Trophoblast cell (in vitro differentiated cells and primary cell): ENCODE measurements around the gene RANGRF.

ENCODE experiments used
- DNase-seq, 2 donors: peaks; one replicate each; pipeline ENCODE4 v3.0.0-alpha.2; 2016
- H2AFZ ChIP-seq: 2 replicates; pipeline ENCODE4 v1.6.1; 2013; ENCODE audit warnings: low read length, moderate library complexity, mild to moderate bottlenecking; ENCODE audit not compliant: insufficient read depth, poor library complexity
- H2AK5ac ChIP-seq: 2 replicates; pipeline ENCODE4 v1.6.1; 2013; ENCODE audit warnings: mild to moderate bottlenecking, low read length
- H2BK120ac ChIP-seq: 2 replicates; pipeline ENCODE4 v1.6.1; 2013; ENCODE audit warnings: low read length, mild to moderate bottlenecking, moderate library complexity; ENCODE audit not compliant: insufficient read depth, poor library complexity
- H2BK12ac ChIP-seq: 2 replicates; pipeline ENCODE4 v1.6.1; 2013; ENCODE audit warnings: mild to moderate bottlenecking, low read length, moderate library complexity
- H2BK5ac ChIP-seq: 2 replicates; pipeline ENCODE4 v1.6.1; 2013; ENCODE audit warnings: low read length, low read depth, moderate library complexity, mild to moderate bottlenecking; ENCODE audit not compliant: poor library complexity
- H3K14ac ChIP-seq: 2 replicates; pipeline ENCODE4 v1.6.1; 2013; ENCODE audit warnings: mild to moderate bottlenecking, low read length
- H3K18ac ChIP-seq: 2 replicates; pipeline ENCODE4 v1.6.1; 2013; ENCODE audit warnings: mild to moderate bottlenecking, low read length
- H3K23ac ChIP-seq: 2 replicates; pipeline ENCODE4 v1.6.1; 2013; ENCODE audit warnings: low read length
- H3K27ac ChIP-seq: 2 replicates; pipeline ENCODE4 v1.5.1; 2013; ENCODE audit warnings: low read depth, mild to moderate bottlenecking, inconsistent platforms, low read length, moderate library complexity
- H3K27me3 ChIP-seq: 2 replicates; pipeline ENCODE4 v1.6.1; 2013; ENCODE audit warnings: inconsistent platforms, mild to moderate bottlenecking, low read length, moderate library complexity; ENCODE audit not compliant: insufficient read depth
- H3K36me3 ChIP-seq, 2 experiments: 1 replicate in 1 of 2; 2 replicates in 1 of 2; pipeline ENCODE4 v1.6.1; 2013; ENCODE audit warnings: low read length in 2 of 2, mild to moderate bottlenecking in 2 of 2, moderate library complexity in 1 of 2; ENCODE audit not compliant: insufficient read depth in 2 of 2, control insufficient read depth in 1 of 2
- H3K4ac ChIP-seq: 2 replicates; pipeline ENCODE4 v1.6.1; 2013; ENCODE audit warnings: low read depth, mild to moderate bottlenecking, low read length, moderate library complexity
- H3K4me1 ChIP-seq, 2 experiments: 1 replicate in 1 of 2; 2 replicates in 1 of 2; pipeline ENCODE4 v1.6.1; 2013; ENCODE audit warnings: low read length in 2 of 2, mild to moderate bottlenecking in 2 of 2, moderate library complexity in 1 of 2; ENCODE audit not compliant: insufficient read depth in 2 of 2, control insufficient read depth in 1 of 2
- H3K4me2 ChIP-seq: 2 replicates; pipeline ENCODE4 v1.6.1; 2013; ENCODE audit warnings: inconsistent platforms, mild to moderate bottlenecking, low read length, moderate library complexity
- H3K4me3 ChIP-seq: 2 replicates; pipeline ENCODE4 v1.5.1; 2013; ENCODE audit warnings: mild to moderate bottlenecking, low read depth, low read length, inconsistent platforms
- H3K79me1 ChIP-seq: one replicate; pipeline ENCODE4 v1.6.1; 2013; ENCODE audit warnings: low read length
- H3K79me2 ChIP-seq: 2 replicates; pipeline ENCODE4 v1.6.1; 2013; ENCODE audit warnings: low read length, mild to moderate bottlenecking; ENCODE audit not compliant: control insufficient read depth, insufficient read depth, poor library complexity
- H3K9ac ChIP-seq: 2 replicates; pipeline ENCODE4 v1.6.1; 2013; ENCODE audit warnings: mild to moderate bottlenecking, low read length
- H3K9me3 ChIP-seq: 2 replicates; pipeline ENCODE4 v1.6.1; 2013; ENCODE audit warnings: low read depth, mild to moderate bottlenecking, control low read depth, inconsistent platforms, low read length; ENCODE audit not compliant: insufficient read depth
- H4K12ac ChIP-seq: 2 replicates; pipeline ENCODE4 v1.6.1; 2013; ENCODE audit warnings: low read depth, mild to moderate bottlenecking, low read length, moderate library complexity
- H4K8ac ChIP-seq: 2 replicates; pipeline ENCODE4 v1.6.1; 2013; ENCODE audit warnings: low read depth, mild to moderate bottlenecking, low read length, moderate library complexity
- H4K91ac ChIP-seq: one replicate; pipeline ENCODE4 v1.6.1; 2013; ENCODE audit warnings: low read depth, mild to moderate bottlenecking, low read length, moderate library complexity
- WGBS: extraction: QIAGEN DNeasy Blood & Tissue Kit; methylation state at CpG from one replicate; pipeline ENCODE4 v1.1.7; 2013; ENCODE audit warnings: missing lambda C conversion rate; ENCODE audit not compliant: insufficient read length, insufficient coverage; ENCODE audit errors: extremely low coverage; 5-methylcytosine and 5-hydroxymethylcytosine counted together

Gene RANGRF

GRCh38 chr17:8264320-8264719, 24.1 kb upstream of the RANGRF start:
- Histone ChIP-seq H3K79me2 (no peaks in the 10 kb centered on the region), H3K4me1 (no peaks in the 10 kb centered on the region), H3K9me3 (no peaks in the 10 kb centered on the region), H4K91ac (no peak overlapping the region), H3K23ac (no peak overlapping the region), H3K9ac (no peak overlapping the region), H3K4ac (no peak overlapping the region), H3K14ac (no peak overlapping the region), H3K27me3 (no peaks in the 10 kb centered on the region), H3K36me3 (peaks cover 70% of the 10 kb centered on the region in 2 experiments), H4K8ac (no peak overlapping the region), H2AFZ (no peak overlapping the region), H3K4me3 (no peak overlapping the region), H3K18ac (no peak overlapping the region), H2BK120ac (no peak overlapping the region), H2BK5ac (no peak overlapping the region), H4K12ac (no peak overlapping the region), H3K79me1 (no peaks in the 10 kb centered on the region), H3K27ac (no peak overlapping the region), H2BK12ac (no peak overlapping the region), H3K4me2 (no peak overlapping the region), H2AK5ac (no peak overlapping the region)
- no peak for DNase-seq
- no CpG with 5 or more reads among the region's 10 CpGs for WGBS

GRCh38 chr17:8264836-8265542, 23.5 kb upstream of the RANGRF start:
- Histone ChIP-seq H3K14ac (no peak overlapping the region), H3K4me1 (no peaks in the 10 kb centered on the region), H2BK12ac (no peak overlapping the region), H3K9ac (no peak overlapping the region), H3K79me1 (no peaks in the 10 kb centered on the region), H3K79me2 (no peaks in the 10 kb centered on the region), H2BK120ac (no peak overlapping the region), H3K9me3 (no peaks in the 10 kb centered on the region), H3K4ac (no peak overlapping the region), H3K27ac (no peak overlapping the region), H3K23ac (no peak overlapping the region), H2BK5ac (no peak overlapping the region), H4K91ac (no peak overlapping the region), H2AFZ (no peak overlapping the region), H3K36me3 (peaks cover 72 to 73% of the 10 kb centered on the region in 2 experiments), H3K18ac (no peak overlapping the region), H3K4me2 (no peak overlapping the region), H4K8ac (no peak overlapping the region), H3K27me3 (no peaks in the 10 kb centered on the region), H2AK5ac (no peak overlapping the region), H4K12ac (no peak overlapping the region), H3K4me3 (no peak overlapping the region)
- DNase-seq: no peak
- no CpG with 5 or more reads among the region's 18 CpGs for WGBS

GRCh38 chr17:8266648-8267479, 21.6 kb upstream of the RANGRF start:
- no peak overlapping the region for H3K4ac ChIP-seq
- H3K27me3 ChIP-seq: no peaks in the 10 kb centered on the region
- no peak overlapping the region for H3K18ac ChIP-seq
- H3K4me1 ChIP-seq: no peaks in the 10 kb centered on the region
- DNase-seq: no peak
- H3K27ac ChIP-seq: no peak overlapping the region
- no peaks in the 10 kb centered on the region for H3K79me1 ChIP-seq
- no peak overlapping the region for H3K4me3 ChIP-seq
- H2BK12ac ChIP-seq: no peak overlapping the region
- no peak overlapping the region for H3K9ac ChIP-seq
- H2BK5ac ChIP-seq: no peak overlapping the region
- peaks cover 65% of the 10 kb centered on the region in 2 experiments for H3K36me3 ChIP-seq
- H3K23ac ChIP-seq: no peak overlapping the region
- H2BK120ac ChIP-seq: no peak overlapping the region
- H3K79me2 ChIP-seq: no peaks in the 10 kb centered on the region
- no peak overlapping the region for H2AK5ac ChIP-seq
- no peak overlapping the region for H3K14ac ChIP-seq
- no peak overlapping the region for H4K12ac ChIP-seq
- no peak overlapping the region for H4K91ac ChIP-seq
- no peak overlapping the region for H2AFZ ChIP-seq
- H4K8ac ChIP-seq: no peak overlapping the region
- no CpG with 5 or more reads among the region's 29 CpGs for whole genome bisulfite sequencing
- H3K4me2 ChIP-seq: no peak overlapping the region
- H3K9me3 ChIP-seq: no peaks in the 10 kb centered on the region

- WGBS: no CpG with 5 or more reads among the region's 13 CpGs
These were observed 20.9 kb upstream of the RANGRF start for GRCh38 chr17:8267480-8268147.

More at GRCh38 chr17:8267480-8268147, 20.9 kb upstream of the RANGRF start:
- Histone ChIP-seq H3K79me2 (no peaks in the 10 kb centered on the region), H3K23ac (no peak overlapping the region), H3K9me3 (no peaks in the 10 kb centered on the region), H4K91ac (no peak overlapping the region), H2BK5ac (no peak overlapping the region), H3K36me3 (peaks cover 62% of the 10 kb centered on the region in 2 experiments), H3K9ac (no peak overlapping the region), H2AK5ac (no peak overlapping the region), H3K4me1 (no peaks in the 10 kb centered on the region), H4K12ac (no peak overlapping the region), H3K79me1 (no peaks in the 10 kb centered on the region), H3K27ac (no peak overlapping the region), H3K27me3 (no peaks in the 10 kb centered on the region), H3K4me2 (no peak overlapping the region), H2BK12ac (no peak overlapping the region), H3K14ac (no peak overlapping the region), H2BK120ac (no peak overlapping the region), H4K8ac (no peak overlapping the region), H3K18ac (no peak overlapping the region), H3K4me3 (no peak overlapping the region), H2AFZ (no peak overlapping the region), H3K4ac (no peak overlapping the region)
- no peak for DNase-seq
